DND-41 (cell line): ENCODE data around the gene MYH7.

Experiments used
- EZH2 ChIP-seq: IDR thresholded peaks from 3 replicates; pipeline ENCODE4 v1.6.1; 2012; ENCODE audit warnings: borderline replicate concordance, low read depth, mild to moderate bottlenecking, moderate library complexity, low read length, inconsistent platforms; ENCODE audit not compliant: severe bottlenecking
- TF ChIP-seq, protein P1 (sequence below): IDR thresholded peaks from 2 replicates; pipeline ENCODE4 v1.5.1; 2012; ENCODE audit warnings: borderline replicate concordance, low read length, moderate library complexity, mild to moderate bottlenecking; ENCODE audit not compliant: poor library complexity, severe bottlenecking; ENCODE audit errors: extremely low read depth

DNA sequence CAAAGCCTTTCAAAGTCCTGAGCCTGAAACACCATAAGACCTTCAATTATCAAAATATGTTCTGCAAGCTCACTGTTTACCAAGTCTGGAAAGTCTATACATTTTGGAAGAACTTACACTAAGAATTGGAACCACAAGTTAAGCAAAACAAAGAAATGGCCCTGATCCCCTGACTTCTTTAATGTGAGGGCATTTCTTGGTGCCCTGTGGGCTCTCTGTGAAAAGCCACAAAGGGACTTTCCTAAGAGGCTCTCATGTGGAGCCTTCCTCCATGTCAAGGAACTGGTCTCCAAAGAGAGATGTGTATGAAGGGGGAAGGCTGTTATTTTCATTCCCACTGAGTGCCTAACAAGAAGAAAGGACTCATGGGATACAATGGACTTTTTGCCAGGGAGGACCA lies 13.9 kb downstream of the MYH7 start:
- TF ChIP-seq, protein P1, sequence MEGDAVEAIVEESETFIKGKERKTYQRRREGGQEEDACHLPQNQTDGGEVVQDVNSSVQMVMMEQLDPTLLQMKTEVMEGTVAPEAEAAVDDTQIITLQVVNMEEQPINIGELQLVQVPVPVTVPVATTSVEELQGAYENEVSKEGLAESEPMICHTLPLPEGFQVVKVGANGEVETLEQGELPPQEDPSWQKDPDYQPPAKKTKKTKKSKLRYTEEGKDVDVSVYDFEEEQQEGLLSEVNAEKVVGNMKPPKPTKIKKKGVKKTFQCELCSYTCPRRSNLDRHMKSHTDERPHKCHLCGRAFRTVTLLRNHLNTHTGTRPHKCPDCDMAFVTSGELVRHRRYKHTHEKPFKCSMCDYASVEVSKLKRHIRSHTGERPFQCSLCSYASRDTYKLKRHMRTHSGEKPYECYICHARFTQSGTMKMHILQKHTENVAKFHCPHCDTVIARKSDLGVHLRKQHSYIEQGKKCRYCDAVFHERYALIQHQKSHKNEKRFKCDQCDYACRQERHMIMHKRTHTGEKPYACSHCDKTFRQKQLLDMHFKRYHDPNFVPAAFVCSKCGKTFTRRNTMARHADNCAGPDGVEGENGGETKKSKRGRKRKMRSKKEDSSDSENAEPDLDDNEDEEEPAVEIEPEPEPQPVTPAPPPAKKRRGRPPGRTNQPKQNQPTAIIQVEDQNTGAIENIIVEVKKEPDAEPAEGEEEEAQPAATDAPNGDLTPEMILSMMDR: no peak
- no peak for TF ChIP-seq EZH2
